GM12891 (cell line): ENCODE data around the gene ARAP2.

Experiments used
- PAX5 ChIP-seq: IDR thresholded peaks from 2 replicates; pipeline ENCODE4 v1.6.1; 2011; ENCODE audit warnings: low read length, moderate library complexity, mild to moderate bottlenecking; ENCODE audit not compliant: insufficient read depth, severe bottlenecking
- POLR2A ChIP-seq: IDR thresholded peaks from 2 replicates; pipeline ENCODE4 v1.6.1; 2011; ENCODE audit warnings: low read depth, low read length, control low read depth
- POLR2AphosphoS5 ChIP-seq: IDR thresholded peaks from 2 replicates; pipeline ENCODE4 v1.6.1; 2011; ENCODE audit warnings: low read depth, low read length, control low read depth
- SPI1 ChIP-seq: IDR thresholded peaks from 2 replicates; pipeline ENCODE4 v1.6.1; 2011; ENCODE audit warnings: low read depth, low read length, control low read depth
- TAF1 ChIP-seq: IDR thresholded peaks from 2 replicates; pipeline ENCODE4 v1.6.1; 2011; ENCODE audit warnings: low read depth, low read length, control low read depth

DNA sequence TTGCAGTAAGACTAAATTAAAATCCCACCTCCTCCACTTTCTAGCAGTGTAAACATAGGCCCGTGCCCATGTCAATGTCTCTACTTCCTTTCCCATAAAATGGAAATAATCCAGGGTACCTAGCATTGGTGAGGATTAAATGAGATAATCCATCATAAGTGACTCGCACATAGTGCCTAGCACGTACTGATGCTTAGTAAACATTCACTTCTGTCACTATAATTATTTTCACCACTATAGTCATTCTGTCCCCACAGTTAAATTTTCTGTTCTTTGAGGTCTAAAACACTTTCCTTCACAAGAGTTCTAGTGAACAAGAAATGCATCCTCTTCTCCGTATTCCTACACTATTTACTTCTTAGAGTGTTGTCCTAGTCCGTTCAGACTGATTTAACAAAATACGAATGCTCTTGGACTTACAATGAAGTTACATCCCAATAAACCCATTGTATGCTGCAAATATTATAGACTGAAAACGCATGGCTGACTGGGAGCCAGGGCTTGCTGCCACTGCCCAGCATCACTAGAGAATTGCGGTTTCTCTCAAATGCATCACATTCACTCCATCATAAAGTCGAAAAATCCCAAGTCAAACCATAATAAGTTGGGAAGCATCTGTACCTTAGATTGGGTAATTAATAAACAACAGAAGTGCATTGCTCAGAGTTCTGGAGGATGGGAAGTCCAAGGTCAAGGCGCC, 10.6 kb downstream of the ARAP2 start:
- TF ChIP-seq POLR2AphosphoS5 (no peak; the same call in 1 of the 2 replicates), POLR2A (no peak), TAF1 (no peak), SPI1 (no peak), PAX5 (no peak)
